OCI-LY7 (cell line): ENCODE results near the gene RNF186. TPM values are rescaled to one million over a fixed set of nuclear protein-coding genes. Genes with fewer than 3 reads are reported as not detected.

Experiments
- BruUV-seq: library from RNA; stranded (reverse); fragments of 400-500 nt; replicated peaks from 2 replicates; lab custom pipeline; 2021; lab: Mats Ljungman, UMichigan
- CTCF ChIA-PET: fragments of 300-600 bp; sonication (Branson Sonifier 250); formaldehyde crosslinking; loops from one replicate; lab custom pipeline; 2022; ENCODE audit warnings: antibody characterized with exemption; ENCODE audit not compliant: unreplicated experiment; lab: Charles Lee
- POLR2A ChIA-PET: fragments of 300-600 bp; sonication (Branson Sonifier 250); formaldehyde crosslinking; loops from one replicate; lab custom pipeline; 2022; ENCODE audit warnings: antibody characterized with exemption; lab: Charles Lee
- DNase-seq: peaks from one replicate; pipeline ENCODE4 v3.0.0-alpha.2; 2015; ENCODE audit warnings: low spot score
- H2AFZ ChIP-seq: fragments of 200-600 bp; sonication (generic), shearing (Covaris generic); 2 replicates; pipeline ENCODE4 v1.6.1; 2014; ENCODE audit warnings: mild to moderate bottlenecking, antibody characterized with exemption, low read length, moderate library complexity
- H3K27ac ChIP-seq: fragments of 200-600 bp; sonication (generic); 2 replicates; pipeline ENCODE4 v1.5.1; 2014; ENCODE audit warnings: mixed run types, low read depth, mild to moderate bottlenecking, moderate library complexity, low read length, inconsistent platforms; ENCODE audit not compliant: poor library complexity, severe bottlenecking
- H3K36me3 ChIP-seq: fragments of 200-600 bp; sonication (generic); 2 replicates; pipeline ENCODE4 v1.6.1; 2014; ENCODE audit warnings: mild to moderate bottlenecking, antibody characterized with exemption, low read length, moderate library complexity, mixed read lengths; ENCODE audit not compliant: insufficient read depth
- H3K4me1 ChIP-seq: fragments of 200-600 bp; sonication (generic); 2 replicates; pipeline ENCODE4 v1.5.1; 2014; ENCODE audit warnings: mild to moderate bottlenecking, low read length; ENCODE audit not compliant: insufficient read depth, poor library complexity, severe bottlenecking
- H3K4me2 ChIP-seq: fragments of 200-600 bp; sonication (generic); 2 replicates; pipeline ENCODE4 v1.6.1; 2014; ENCODE audit warnings: mild to moderate bottlenecking, low read length
- H3K4me3 ChIP-seq: fragments of 200-600 bp; sonication (generic); 2 replicates; pipeline ENCODE4 v1.5.1; 2014; ENCODE audit warnings: mild to moderate bottlenecking, low read depth, low read length; ENCODE audit not compliant: poor library complexity, severe bottlenecking
- H3K79me2 ChIP-seq: fragments of 200-600 bp; sonication (generic); 2 replicates; pipeline ENCODE4 v1.6.1; 2016; ENCODE audit warnings: low read depth, mild to moderate bottlenecking, low read length, moderate library complexity, mixed read lengths; ENCODE audit not compliant: insufficient read depth
- H3K9me2 ChIP-seq: fragments of 200-600 bp; sonication (generic); 2 replicates; pipeline ENCODE4 v1.6.1; 2016; ENCODE audit warnings: mild to moderate bottlenecking, low read length, mixed read lengths; ENCODE audit not compliant: insufficient read depth
- H3K9me3 ChIP-seq: fragments of 200-600 bp; sonication (generic); 2 replicates; pipeline ENCODE4 v1.6.1; 2014; ENCODE audit warnings: mild to moderate bottlenecking, mixed run types, low read length, mixed read lengths
- H4K20me1 ChIP-seq: fragments of 200-600 bp; sonication (generic); 2 replicates; pipeline ENCODE4 v1.6.1; 2014; ENCODE audit warnings: mild to moderate bottlenecking, antibody characterized with exemption, low read length, moderate library complexity, mixed read lengths; ENCODE audit not compliant: insufficient read depth
- EZH2phosphoT487 ChIP-seq: fragments of 200-600 bp; sonication (generic); IDR thresholded peaks from 2 replicates; pipeline ENCODE4 v1.6.1; 2018; ENCODE audit warnings: low read depth, borderline replicate concordance, mild to moderate bottlenecking, mixed run types, antibody characterized with exemption, low read length, moderate library complexity, mixed read lengths
- intact Hi-C: fragments of 100-400 bp; cut with micrococcal nuclease; formaldehyde crosslinking; loops from one replicate; pipeline ENCODE4 v1.10.0; 2022; ENCODE audit not compliant: unreplicated experiment
- total RNA-seq, 2 experiments: library from RNA; depleted of rRNA in 1 of 2; stranded (reverse); fragments of >200 nt in 1 of 2; shearing (Covaris generic) in 1 of 2; gene quantifications; 2 replicates each; pipeline ENCODE4 v1.2.3, GENCODE V29; 2014 to 2022
- TF ChIP-seq, protein P1 (sequence below): fragments of 200-600 bp; sonication (generic); conservative IDR thresholded peaks from 2 replicates; pipeline ENCODE4 v1.5.1; 2014; ENCODE audit warnings: mild to moderate bottlenecking, antibody characterized with exemption, low read length, moderate library complexity, mixed read lengths

The RNF186 gene
- total RNA-seq, 2 experiments from 2014 or later, result not detected

DNA sequence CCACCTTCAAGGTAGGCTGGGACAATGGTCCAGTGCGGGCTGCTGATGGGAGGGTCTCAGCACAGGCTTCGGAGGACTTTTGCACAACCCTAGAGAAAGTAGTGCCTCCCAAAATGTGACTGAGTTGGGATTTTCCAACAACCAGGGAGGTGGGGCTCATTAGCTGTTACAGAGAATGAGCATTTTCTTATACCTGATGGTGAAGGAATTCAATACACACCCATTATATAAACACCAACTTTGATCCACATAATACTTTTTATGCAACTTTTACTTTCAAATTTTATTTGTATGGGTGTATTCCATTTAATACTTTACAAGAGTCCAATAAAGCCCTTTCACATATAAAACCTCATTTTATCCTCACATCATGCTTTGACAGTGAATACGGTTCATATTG, 31.3 kb upstream of the RNF186 start:
- Histone ChIP-seq H3K9me3 (no peaks in the 10 kb centered on the region), H3K4me2 (no peak overlapping the region), H3K4me3 (no peak overlapping the region), H3K27ac (no peak overlapping the region), H3K79me2 (no peaks in the 10 kb centered on the region), H2AFZ (no peak overlapping the region), H4K20me1 (no peaks in the 10 kb centered on the region), H3K4me1 (no peaks in the 10 kb centered on the region), H3K9me2 (no peaks in the 10 kb centered on the region), H3K36me3 (no peaks in the 10 kb centered on the region)
- intact Hi-C loops, result no loop called here
- ChIA-PET POLR2A (interaction anchor here (0.5 kb wide), 1 partner anchor 500 kb away, joined by 6 read pairs; no protein-coding TSS in a partner anchor), CTCF (no interaction called here)
- TF ChIP-seq, protein P1, sequence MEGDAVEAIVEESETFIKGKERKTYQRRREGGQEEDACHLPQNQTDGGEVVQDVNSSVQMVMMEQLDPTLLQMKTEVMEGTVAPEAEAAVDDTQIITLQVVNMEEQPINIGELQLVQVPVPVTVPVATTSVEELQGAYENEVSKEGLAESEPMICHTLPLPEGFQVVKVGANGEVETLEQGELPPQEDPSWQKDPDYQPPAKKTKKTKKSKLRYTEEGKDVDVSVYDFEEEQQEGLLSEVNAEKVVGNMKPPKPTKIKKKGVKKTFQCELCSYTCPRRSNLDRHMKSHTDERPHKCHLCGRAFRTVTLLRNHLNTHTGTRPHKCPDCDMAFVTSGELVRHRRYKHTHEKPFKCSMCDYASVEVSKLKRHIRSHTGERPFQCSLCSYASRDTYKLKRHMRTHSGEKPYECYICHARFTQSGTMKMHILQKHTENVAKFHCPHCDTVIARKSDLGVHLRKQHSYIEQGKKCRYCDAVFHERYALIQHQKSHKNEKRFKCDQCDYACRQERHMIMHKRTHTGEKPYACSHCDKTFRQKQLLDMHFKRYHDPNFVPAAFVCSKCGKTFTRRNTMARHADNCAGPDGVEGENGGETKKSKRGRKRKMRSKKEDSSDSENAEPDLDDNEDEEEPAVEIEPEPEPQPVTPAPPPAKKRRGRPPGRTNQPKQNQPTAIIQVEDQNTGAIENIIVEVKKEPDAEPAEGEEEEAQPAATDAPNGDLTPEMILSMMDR, result no peak
- no peak for TF ChIP-seq EZH2phosphoT487
- no peak for DNase-seq
- no TSS peak for BruUV-seq

DNA sequence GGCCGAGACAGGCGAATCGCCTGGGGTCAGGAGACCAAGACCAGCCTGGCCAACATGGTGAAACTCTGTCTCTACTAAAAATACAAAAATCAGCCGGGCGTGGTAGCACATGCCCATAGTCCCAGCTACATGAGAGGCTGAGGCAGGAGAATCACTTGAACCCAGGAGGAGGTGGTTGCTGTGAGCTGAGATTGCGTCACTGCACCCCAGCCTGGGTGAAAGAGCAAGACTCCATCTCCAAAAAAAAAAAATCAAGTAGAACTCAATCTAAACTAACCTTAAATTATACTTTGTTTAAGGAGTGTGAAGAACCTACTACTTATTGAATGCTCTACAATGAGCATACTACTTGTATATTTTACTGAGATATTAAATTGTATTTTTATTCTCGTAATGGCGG, 30.5 kb upstream of the RNF186 start:
- H3K27ac ChIP-seq, result no peak overlapping the region
- H3K4me2 ChIP-seq, result no peak overlapping the region
- CTCF ChIA-PET, result no interaction called here
- no peak overlapping the region for H2AFZ ChIP-seq
- TF ChIP-seq, protein P1, result no peak
- no peak for TF ChIP-seq EZH2phosphoT487
- H3K4me1 ChIP-seq, result no peaks in the 10 kb centered on the region
- no peaks in the 10 kb centered on the region for H4K20me1 ChIP-seq
- DNase-seq, result no peak
- H3K4me3 ChIP-seq, result no peak overlapping the region
- intact Hi-C loops, result no loop called here
- H3K79me2 ChIP-seq, result no peaks in the 10 kb centered on the region
- no peaks in the 10 kb centered on the region for H3K9me3 ChIP-seq
- POLR2A ChIA-PET, result no interaction called here
- BruUV-seq, result no TSS peak
- no peaks in the 10 kb centered on the region for H3K9me2 ChIP-seq
- no peaks in the 10 kb centered on the region for H3K36me3 ChIP-seq

DNA sequence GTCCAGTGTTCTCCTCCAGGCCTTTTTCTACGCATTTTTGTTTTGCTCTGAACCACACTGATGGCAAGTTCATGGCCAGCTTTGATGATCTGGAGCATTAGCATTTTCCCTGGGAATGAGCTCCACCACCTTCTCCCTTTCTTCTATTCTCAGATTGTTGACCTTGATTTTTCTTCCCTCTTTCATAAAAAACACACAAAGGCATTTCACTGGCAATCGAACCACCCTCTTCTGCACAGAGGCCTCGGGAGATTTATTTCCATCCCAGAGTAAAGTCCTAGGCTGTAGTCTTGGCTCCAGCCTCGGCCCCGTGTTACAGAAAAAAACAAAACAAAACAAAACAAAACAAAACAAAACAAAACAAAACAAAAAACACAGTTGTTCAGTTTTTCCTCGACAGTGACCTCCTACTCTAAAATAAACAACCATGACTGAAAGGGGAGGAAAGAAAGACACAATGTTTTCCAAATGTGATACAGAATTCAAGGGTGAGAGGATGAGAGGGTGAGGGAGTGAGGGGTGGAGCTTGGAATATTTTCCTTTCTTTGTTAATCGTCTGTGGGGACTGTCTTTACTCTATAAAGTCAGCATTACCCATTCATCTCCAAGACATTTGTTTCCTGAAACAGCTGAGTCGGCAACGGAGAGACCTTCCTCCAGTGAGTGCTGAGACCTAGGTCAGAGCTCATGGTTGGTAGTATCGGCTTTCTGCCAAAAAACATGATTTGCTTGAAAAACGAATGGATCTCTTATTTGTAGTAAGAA, 29.8 kb upstream of the RNF186 start:
- Histone ChIP-seq H3K9me2 (no peaks in the 10 kb centered on the region), H3K4me3 (no peak overlapping the region), H4K20me1 (no peaks in the 10 kb centered on the region), H2AFZ (no peak overlapping the region), H3K36me3 (no peaks in the 10 kb centered on the region), H3K9me3 (no peaks in the 10 kb centered on the region), H3K27ac (no peak overlapping the region), H3K79me2 (no peaks in the 10 kb centered on the region), H3K4me1 (no peaks in the 10 kb centered on the region), H3K4me2 (no peak overlapping the region)
- DNase-seq, result no peak
- CTCF ChIA-PET, result no interaction called here
- POLR2A ChIA-PET, result no interaction called here
- BruUV-seq, result no TSS peak
- intact Hi-C loops, result no loop called here
- TF ChIP-seq EZH2phosphoT487, result no peak
- TF ChIP-seq, protein P1, result no peak
